GM12878 (cell line): ENCODE results near the gene ACTL8. TPM values are rescaled to one million over a fixed set of nuclear protein-coding genes. Genes with fewer than 3 reads are reported as not detected.

ENCODE experiments used
- ATAC-seq: fragments of 200-7000 bp; cut with Tn5 transposase; 3 replicates; pipeline ENCODE4 v1.9.1; 2020; ENCODE audit warnings: mild to moderate bottlenecking, moderate library complexity
- BruUV-seq: library from RNA; stranded (reverse); fragments of 400-500 nt; replicated peaks from 2 replicates; lab custom pipeline; 2021; lab: Mats Ljungman, UMichigan
- CTCF ChIA-PET: fragments of 300-600 bp; sonication (Branson Sonifier 250); formaldehyde crosslinking; extraction: SDS; loops from one replicate; lab custom pipeline; 2021; ENCODE audit warnings: inconsistent platforms; lab: Yijun Ruan, JAX
- POLR2A ChIA-PET: fragments of 350-600 bp; formaldehyde crosslinking; extraction: SDS; loops from one replicate; lab custom pipeline; 2021; ENCODE audit warnings: inconsistent platforms; lab: Charles Lee
- RAD21 ChIA-PET: fragments of 300-600 bp; sonication (Branson Sonifier 250); formaldehyde crosslinking; loops from one replicate; lab custom pipeline; 2023; ENCODE audit warnings: antibody characterized with exemption; ENCODE audit not compliant: unreplicated experiment; lab: Charles Lee
- SMC1A ChIA-PET: fragments of 300-600 bp; sonication (Branson Sonifier 250); formaldehyde crosslinking; loops from one replicate; lab custom pipeline; 2023; ENCODE audit not compliant: unreplicated experiment, uncharacterized antibody; lab: Charles Lee
- DNase-seq: peaks from one replicate; pipeline ENCODE4 v3.0.0-alpha.2; 2011; ENCODE audit warnings: low read depth, low spot score
- FAIRE-seq: peaks from 3 replicates; lab custom pipeline; 2011; peaks lifted over from hg19 to GRCh38; lab: Jason Lieb, UNC
- H2AFZ ChIP-seq: 2 replicates; pipeline ENCODE4 v1.6.0; 2011; ENCODE audit warnings: low read depth, low read length, control low read depth; ENCODE audit not compliant: control insufficient read depth
- H3K27ac ChIP-seq: 2 replicates; pipeline ENCODE4 v1.5.1; 2011; ENCODE audit warnings: control low read depth; ENCODE audit not compliant: control insufficient read depth, insufficient read depth
- H3K27me3 ChIP-seq, 2 experiments: replicated peaks in 1 of 2; 2 replicates each; pipeline versions ENCODE4 v1.6.0 to v1.6.1; 2011; ENCODE audit warnings: low read length in 1 of 2; ENCODE audit not compliant: control insufficient read depth in 2 of 2, insufficient read depth in 2 of 2
- H3K36me3 ChIP-seq, 2 experiments: 2 replicates each; pipeline ENCODE4 v1.5.1; 2011; ENCODE audit warnings: low read length in 1 of 2; ENCODE audit not compliant: control insufficient read depth in 2 of 2, insufficient read depth in 2 of 2
- H3K4me1 ChIP-seq: 2 replicates; pipeline ENCODE4 v1.6.1; 2011; ENCODE audit warnings: mild to moderate bottlenecking, low read length, moderate library complexity, mixed read lengths; ENCODE audit not compliant: control insufficient read depth, insufficient read depth
- H3K4me2 ChIP-seq: 2 replicates; pipeline ENCODE4 v1.6.0; 2011; ENCODE audit warnings: control low read depth; ENCODE audit not compliant: control insufficient read depth, insufficient read depth
- H3K4me3 ChIP-seq: fragments of 200-600 bp; sonication (generic); 2 replicates; pipeline ENCODE4 v1.5.1; 2016
- H3K79me2 ChIP-seq: 2 replicates; pipeline ENCODE4 v1.6.0; 2011; ENCODE audit warnings: low read length; ENCODE audit not compliant: control insufficient read depth, insufficient read depth
- H3K9ac ChIP-seq: 2 replicates; pipeline ENCODE4 v1.8.0; 2011; ENCODE audit warnings: low read length, control low read depth, mixed read lengths; ENCODE audit not compliant: control insufficient read depth, insufficient read depth
- H3K9me3 ChIP-seq: replicated peaks from 3 replicates; pipeline ENCODE4 v1.5.1; 2011; ENCODE audit warnings: mild to moderate bottlenecking, low read length; ENCODE audit not compliant: control insufficient read depth, insufficient read depth
- H4K20me1 ChIP-seq: 2 replicates; pipeline ENCODE4 v1.6.0; 2011; ENCODE audit not compliant: control insufficient read depth, insufficient read depth
- BRCA1 ChIP-seq: IDR thresholded peaks from 2 replicates; pipeline ENCODE4 v1.6.1; 2011; ENCODE audit warnings: low read depth, low read length, improper control_type of control experiment
- CBX5 ChIP-seq: sonication (generic); IDR thresholded peaks from 2 replicates; pipeline ENCODE4 v1.6.1; 2016; ENCODE audit warnings: low read depth, moderate library complexity, mild to moderate bottlenecking, inconsistent platforms
- HDAC6 ChIP-seq: fragments of 200-600 bp; sonication (generic); IDR thresholded peaks from one replicate; pipeline ENCODE4 v1.8.0; 2017; ENCODE audit warnings: antibody characterized with exemption; ENCODE audit not compliant: unreplicated experiment
- KAT2A ChIP-seq: conservative IDR thresholded peaks from 2 replicates; pipeline ENCODE4 v1.6.1; 2011; ENCODE audit warnings: low read depth, low read length; ENCODE audit not compliant: control insufficient read depth
- MXI1 ChIP-seq: fragments of 150-350 bp; IDR thresholded peaks from 2 replicates; pipeline ENCODE4 v1.6.1; 2011; ENCODE audit warnings: low read depth, mild to moderate bottlenecking, inconsistent platforms, low read length, improper control_type of control experiment
- NFYA ChIP-seq: IDR thresholded peaks from 2 replicates; pipeline ENCODE4 v1.6.1; 2011; ENCODE audit warnings: low read depth, mild to moderate bottlenecking, low read length, improper control_type of control experiment, borderline replicate concordance
- PAX8 ChIP-seq: fragments of 450-650 bp; IDR thresholded peaks from 2 replicates; pipeline ENCODE4 v1.6.1; 2017; ENCODE audit warnings: mild to moderate bottlenecking, moderate library complexity
- SMAD5 ChIP-seq: IDR thresholded peaks from 2 replicates; pipeline ENCODE4 v1.6.1; 2016; ENCODE audit warnings: antibody characterized with exemption, low read depth
- SRF ChIP-seq, 2 experiments: IDR thresholded peaks; 2 replicates each; pipeline ENCODE4 v1.6.1; 2011; ENCODE audit warnings: low read depth in 2 of 2, low read length in 2 of 2, mild to moderate bottlenecking in 1 of 2, moderate library complexity in 1 of 2
- ZBTB11 ChIP-seq: fragments of 450-650 bp; formaldehyde crosslinking; IDR thresholded peaks from 2 replicates; pipeline ENCODE4 v1.5.0; 2022; ENCODE audit warnings: mild to moderate bottlenecking, missing genetic modification characterization
- ZBTB40 ChIP-seq: fragments of 450-650 bp; IDR thresholded peaks from 2 replicates; pipeline ENCODE4 v1.6.1; 2016; ENCODE audit warnings: mild to moderate bottlenecking, moderate library complexity, borderline replicate concordance
- WGBS: methylation state at CpG from one replicate; pipeline ENCODE4 v1.1.6; 2016; ENCODE audit warnings: low lambda C conversion rate; ENCODE audit not compliant: insufficient replicate concordance, insufficient coverage; ENCODE audit errors: missing lambda C conversion rate; 5-methylcytosine and 5-hydroxymethylcytosine counted together
- in situ Hi-C: fragments of 300-500 bp; cut with MboI; formaldehyde crosslinking; loops from 9 replicates; pipeline ENCODE4 v1.14.3; 2018; ENCODE audit warnings: mixed read lengths
- intact Hi-C: fragments of 100-400 bp; cut with micrococcal nuclease; formaldehyde crosslinking; loops from one replicate; pipeline ENCODE4 v1.14.2; 2022; ENCODE audit not compliant: unreplicated experiment
- polyA plus RNA-seq, 11 experiments: library from polyadenylated mRNA; depleted of rRNA in 4 of 11; unstranded in 6 of 11; stranded (reverse) in 5 of 11; fragments of >200 nt; fragmentation: Nextera tagmentation in 4 of 11; fragmentation: Illumina TruSeq in 1 of 11; extraction: Ambion mirVana in 4 of 11; extraction: Trizol in 1 of 11; gene quantifications; 1 replicate in 1 of 11; 2 replicates in 10 of 11; pipeline versions ENCODE4 v1.2.1 to v1.2.3, GENCODE V29; 2011 to 2016; ENCODE audit warnings: inconsistent platforms in 2 of 11, missing spikeins in 2 of 11, low read depth in 1 of 11
- total RNA-seq, 4 experiments: library from RNA; depleted of rRNA in 3 of 4; stranded (reverse); fragments of >200 nt in 3 of 4; fragmentation: Illumina TruSeq in 1 of 4; extraction: Trizol in 1 of 4; gene quantifications; 2 replicates each; pipeline versions ENCODE4 v1.2.1 to v1.2.3, GENCODE V29; 2013 to 2021
- TF ChIP-seq, protein P1 (sequence below), 3 experiments: IDR thresholded peaks in 2 of 3; conservative IDR thresholded peaks in 1 of 3; 2 replicates each; pipeline ENCODE4 v1.5.1; 2011; ENCODE audit warnings: low read depth in 3 of 3, low read length in 3 of 3, mild to moderate bottlenecking in 3 of 3, control low read depth in 2 of 3, moderate library complexity in 2 of 3, inconsistent platforms in 1 of 3, mixed read lengths in 1 of 3; ENCODE audit not compliant: control insufficient read depth in 2 of 3, insufficient read depth in 1 of 3; ENCODE audit errors: extremely low read depth in 1 of 3

Gene ACTL8
- total and polyA plus RNA-seq, 10 of the 15 experiments (the other 5 are each of a cell fraction or from before 2014, with no cell fraction given) = 0.05 to 0.27 TPM; not detected in 8

DNA sequence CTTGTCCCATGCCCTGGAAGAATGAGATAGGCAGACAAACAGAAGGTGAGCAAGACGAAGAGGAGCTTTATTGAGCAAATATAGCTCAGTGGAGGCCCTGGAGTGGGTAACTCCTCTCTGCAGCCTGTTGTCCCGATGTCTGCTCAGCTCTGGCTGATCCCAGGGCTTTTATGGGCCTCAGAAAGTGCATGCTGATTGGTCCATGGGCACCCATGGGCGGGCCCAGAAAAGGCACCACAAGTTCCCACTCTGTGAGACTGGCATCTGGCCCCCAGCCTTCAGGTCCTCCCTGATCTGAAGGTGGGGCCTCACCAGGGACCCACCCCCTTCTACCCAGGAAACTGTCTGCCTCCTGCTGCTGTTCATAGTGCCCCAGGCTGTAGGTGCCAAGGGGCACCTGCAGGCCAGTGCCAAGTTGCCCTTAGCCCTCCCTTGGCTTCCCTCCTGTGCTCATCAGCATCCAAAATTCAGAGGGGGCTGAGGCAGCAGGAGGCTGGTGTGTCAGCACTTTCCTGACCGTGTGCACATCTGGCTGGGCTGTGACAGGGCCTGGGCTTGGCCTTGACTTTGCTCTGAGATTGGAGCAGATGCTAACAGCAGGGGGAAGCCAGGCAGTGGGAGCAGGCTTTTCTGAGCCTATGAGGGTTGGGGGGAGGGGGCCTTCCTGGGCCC is 35.4 kb downstream of the ACTL8 start (continued):
- TF ChIP-seq ZBTB40 (no peak), PAX8 (no peak), NFYA (no peak)

DNA sequence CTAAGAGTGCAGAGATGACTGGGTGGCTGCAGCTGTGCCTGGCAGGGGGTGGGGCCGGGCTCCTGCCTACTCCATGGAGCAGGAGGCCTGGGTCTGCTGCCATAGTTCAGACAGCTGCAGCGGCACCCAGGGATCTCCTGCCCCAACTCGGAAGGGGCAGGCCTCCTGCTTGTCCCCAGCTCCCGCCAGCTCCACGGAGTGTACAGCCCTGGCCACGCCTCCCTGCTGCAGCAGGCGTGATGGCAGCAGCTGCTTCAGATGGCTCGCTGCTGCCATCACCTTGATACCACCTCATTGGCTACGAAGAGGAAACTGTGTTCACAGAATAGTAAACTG is 35.9 kb downstream of the ACTL8 start:
- ChIA-PET SMC1A (no interaction called here), RAD21 (no interaction called here), POLR2A (no interaction called here), CTCF (interaction anchor here (0.8 kb wide), 1 partner anchor 71 kb away, joined by 4 read pairs; no protein-coding TSS in a partner anchor)
- intact Hi-C loops (no loop called here), in situ Hi-C loops (no loop called here)
- Histone ChIP-seq H3K27me3 (peaks cover 3 to 6% of the 10 kb centered on the region in 2 experiments; a peak in 3 of 4 replicates), H3K4me3 (no peak overlapping the region), H3K27ac (no peak overlapping the region), H4K20me1 (no peaks in the 10 kb centered on the region), H2AFZ (no peak overlapping the region), H3K79me2 (no peaks in the 10 kb centered on the region), H3K9me3 (no peaks in the 10 kb centered on the region), H3K4me2 (no peak overlapping the region), H3K4me1 (no peaks in the 10 kb centered on the region), H3K36me3 (no peaks in the 10 kb centered on the region), H3K9ac (no peak overlapping the region)
- 15% methylated on average over 8 of the region's 9 CpGs for WGBS
- no TSS peak for BruUV-seq
- DNase-seq (no peak), ATAC-seq (no peak), FAIRE-seq (no peak)
- TF ChIP-seq HDAC6 = no peak
- TF ChIP-seq, protein P1, sequence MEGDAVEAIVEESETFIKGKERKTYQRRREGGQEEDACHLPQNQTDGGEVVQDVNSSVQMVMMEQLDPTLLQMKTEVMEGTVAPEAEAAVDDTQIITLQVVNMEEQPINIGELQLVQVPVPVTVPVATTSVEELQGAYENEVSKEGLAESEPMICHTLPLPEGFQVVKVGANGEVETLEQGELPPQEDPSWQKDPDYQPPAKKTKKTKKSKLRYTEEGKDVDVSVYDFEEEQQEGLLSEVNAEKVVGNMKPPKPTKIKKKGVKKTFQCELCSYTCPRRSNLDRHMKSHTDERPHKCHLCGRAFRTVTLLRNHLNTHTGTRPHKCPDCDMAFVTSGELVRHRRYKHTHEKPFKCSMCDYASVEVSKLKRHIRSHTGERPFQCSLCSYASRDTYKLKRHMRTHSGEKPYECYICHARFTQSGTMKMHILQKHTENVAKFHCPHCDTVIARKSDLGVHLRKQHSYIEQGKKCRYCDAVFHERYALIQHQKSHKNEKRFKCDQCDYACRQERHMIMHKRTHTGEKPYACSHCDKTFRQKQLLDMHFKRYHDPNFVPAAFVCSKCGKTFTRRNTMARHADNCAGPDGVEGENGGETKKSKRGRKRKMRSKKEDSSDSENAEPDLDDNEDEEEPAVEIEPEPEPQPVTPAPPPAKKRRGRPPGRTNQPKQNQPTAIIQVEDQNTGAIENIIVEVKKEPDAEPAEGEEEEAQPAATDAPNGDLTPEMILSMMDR (IDR thresholded peaks at IDR 0.05 in 2 of 3, conservative IDR thresholded peaks at IDR 0.05 in 1 of 3; ENCODE audit: control insufficient read depth in 2 of 3, extremely low read depth in 1 of 3, insufficient read depth in 1 of 3, low read depth in 3 of 3, low read length in 3 of 3) = no peak
- TF ChIP-seq MXI1 = no peak
- no peak for TF ChIP-seq SRF (IDR thresholded peaks at IDR 0.05; ENCODE audit: low read depth in 2 of 2, low read length in 2 of 2)
- no peak for TF ChIP-seq BRCA1
- TF ChIP-seq CBX5 = no peak
- TF ChIP-seq ZBTB11 (CRISPR knock-in tag) = no peak
- TF ChIP-seq KAT2A = no peak
- TF ChIP-seq SMAD5 = no peak
